Fibroblast of skin of scalp (primary cell): ENCODE measurements around the gene ACAP1.

ENCODE experiments used
- DNase-seq: peaks from one replicate; pipeline ENCODE4 v3.0.0-alpha.2; 2013

The ACAP1 gene

DNA sequence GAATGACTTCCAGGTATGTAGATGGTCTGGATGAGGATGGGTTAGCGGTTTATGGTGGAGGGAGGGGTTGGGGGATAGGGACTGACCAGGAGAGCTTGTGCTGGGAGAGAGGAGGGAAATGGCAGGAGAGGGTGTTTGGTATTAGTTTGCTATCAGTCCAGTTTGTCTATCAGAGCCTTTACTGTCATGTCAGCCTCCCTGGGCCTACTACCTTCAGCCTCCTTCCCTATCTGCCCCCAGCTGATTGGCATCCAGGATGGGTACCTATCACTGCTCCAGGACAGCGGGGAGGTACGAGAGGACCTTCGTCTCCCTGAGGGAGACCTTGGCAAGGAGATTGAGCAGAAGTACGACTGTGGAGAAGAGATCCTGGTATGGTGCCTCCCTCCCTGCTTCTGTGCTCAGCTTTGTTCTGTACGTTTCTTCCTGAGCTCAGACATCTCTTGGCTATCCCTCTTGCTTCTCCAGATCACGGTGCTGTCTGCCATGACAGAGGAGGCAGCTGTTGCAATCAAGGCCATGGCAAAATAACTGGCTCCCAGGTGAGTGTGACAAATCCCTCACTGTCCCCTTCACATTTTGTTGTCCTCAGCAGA is 25.1 kb upstream of the ACAP1 start:
- DNase-seq, result no peak

DNA sequence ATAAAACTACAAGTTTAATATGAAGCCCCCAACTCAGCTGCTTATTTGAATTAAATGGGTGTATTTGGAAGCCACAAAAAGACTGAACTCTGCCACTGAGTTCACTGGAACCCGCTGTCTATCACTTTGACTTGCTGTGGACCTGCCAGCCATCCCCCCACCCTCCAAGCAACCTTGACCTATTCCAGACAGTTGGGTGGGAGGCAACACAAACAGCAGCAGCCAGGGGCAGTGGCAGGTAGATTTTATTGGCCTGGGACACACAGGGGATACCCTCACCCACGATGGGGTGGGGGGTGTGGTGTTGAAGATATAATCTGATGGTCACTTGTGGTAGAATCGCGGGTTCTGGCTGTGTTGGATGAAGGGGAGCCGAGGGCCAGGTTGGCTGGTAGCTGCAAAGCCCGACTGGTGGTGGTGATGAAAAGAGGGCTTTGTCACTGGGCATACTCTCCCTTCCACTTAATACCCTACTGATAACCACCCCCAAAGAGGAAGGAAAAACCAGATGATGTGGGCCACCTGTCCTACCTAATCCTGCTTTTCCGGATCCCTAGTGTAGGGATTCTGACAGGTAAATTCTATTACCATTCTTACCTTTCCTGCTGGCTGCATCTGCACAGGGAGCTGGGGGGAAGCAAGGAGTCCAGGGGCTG is 23.8 kb upstream of the ACAP1 start:
- DNase-seq, result no peak

DNA sequence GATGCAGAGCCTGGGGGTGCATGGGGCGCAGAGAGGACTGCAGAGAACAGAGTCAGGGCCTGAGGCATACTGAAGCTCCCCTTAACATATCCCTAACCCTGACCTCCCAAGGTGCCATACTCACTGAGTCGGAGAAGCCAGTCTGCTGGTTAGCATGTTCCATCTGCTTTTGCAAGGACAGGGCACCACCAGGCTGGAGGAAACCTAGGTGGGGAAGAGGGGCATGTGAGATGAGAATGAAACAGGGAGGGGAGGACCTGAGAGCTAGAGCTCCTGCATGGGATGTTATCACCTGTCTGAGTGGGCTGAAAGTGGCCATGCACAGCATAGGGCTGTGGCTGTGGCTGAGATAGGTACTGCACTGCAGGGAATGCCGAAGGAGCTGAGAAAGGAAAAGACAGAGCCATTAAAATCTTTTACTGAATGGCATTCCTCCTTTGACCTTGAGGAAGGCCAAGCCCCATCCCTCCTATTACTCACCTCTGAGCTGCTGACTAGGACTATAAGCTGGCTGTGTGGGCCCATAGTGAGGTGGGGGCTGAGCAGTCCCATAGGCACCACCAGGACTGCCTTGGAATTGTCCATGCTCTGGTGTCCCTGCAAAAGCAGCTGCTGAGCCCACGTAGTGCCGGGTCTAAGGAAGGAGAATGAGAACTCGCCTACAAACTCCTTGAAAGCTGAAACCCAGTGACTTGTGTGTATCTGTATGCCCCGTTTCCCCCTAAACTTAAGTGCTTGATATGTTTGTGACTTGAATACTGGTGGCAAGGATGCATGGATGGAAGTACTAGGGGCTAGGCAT is 23.0 kb upstream of the ACAP1 start:
- DNase-seq, result no peak

DNA sequence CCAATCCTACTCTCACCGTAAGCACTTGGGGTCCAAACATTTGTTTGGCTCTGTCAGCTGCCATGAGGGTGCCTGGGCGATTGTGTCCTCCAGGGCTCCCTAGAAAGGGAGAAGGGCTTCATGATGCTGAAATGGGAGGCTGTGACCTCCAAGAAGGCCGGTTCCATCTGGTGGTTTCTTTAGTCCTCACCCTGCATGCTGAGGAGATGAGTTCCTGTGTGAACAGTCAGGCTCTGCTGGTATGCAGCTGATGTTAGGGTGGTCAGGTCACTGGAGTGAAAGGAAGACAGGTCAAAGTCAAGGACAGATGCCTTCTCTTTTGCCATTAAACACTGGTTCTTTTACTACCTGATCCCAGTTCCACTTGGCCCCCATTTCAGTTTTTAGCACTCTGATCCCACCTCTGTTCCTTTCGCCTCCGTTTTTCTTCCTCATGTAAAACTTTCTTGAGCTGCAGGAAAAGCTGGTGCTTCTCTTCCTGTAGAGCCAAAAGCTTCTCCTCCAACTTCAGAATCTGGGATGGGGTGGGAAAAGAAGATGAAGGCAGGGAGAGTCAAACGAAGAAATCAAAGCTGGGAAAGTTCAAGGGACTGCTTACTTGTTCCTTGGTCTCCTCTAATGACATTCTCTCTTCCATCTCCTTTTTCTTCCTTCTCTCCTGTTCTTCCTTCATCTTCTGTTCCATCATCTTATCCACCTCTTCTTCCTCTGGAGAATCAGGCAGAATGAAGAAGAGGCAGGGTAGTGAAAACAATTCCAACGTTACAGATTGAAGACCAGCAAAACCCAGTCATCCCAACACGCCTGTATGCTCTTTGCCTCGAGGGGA is 22.2 kb upstream of the ACAP1 start:
- peak; percentile 13 for DNase-seq

DNA sequence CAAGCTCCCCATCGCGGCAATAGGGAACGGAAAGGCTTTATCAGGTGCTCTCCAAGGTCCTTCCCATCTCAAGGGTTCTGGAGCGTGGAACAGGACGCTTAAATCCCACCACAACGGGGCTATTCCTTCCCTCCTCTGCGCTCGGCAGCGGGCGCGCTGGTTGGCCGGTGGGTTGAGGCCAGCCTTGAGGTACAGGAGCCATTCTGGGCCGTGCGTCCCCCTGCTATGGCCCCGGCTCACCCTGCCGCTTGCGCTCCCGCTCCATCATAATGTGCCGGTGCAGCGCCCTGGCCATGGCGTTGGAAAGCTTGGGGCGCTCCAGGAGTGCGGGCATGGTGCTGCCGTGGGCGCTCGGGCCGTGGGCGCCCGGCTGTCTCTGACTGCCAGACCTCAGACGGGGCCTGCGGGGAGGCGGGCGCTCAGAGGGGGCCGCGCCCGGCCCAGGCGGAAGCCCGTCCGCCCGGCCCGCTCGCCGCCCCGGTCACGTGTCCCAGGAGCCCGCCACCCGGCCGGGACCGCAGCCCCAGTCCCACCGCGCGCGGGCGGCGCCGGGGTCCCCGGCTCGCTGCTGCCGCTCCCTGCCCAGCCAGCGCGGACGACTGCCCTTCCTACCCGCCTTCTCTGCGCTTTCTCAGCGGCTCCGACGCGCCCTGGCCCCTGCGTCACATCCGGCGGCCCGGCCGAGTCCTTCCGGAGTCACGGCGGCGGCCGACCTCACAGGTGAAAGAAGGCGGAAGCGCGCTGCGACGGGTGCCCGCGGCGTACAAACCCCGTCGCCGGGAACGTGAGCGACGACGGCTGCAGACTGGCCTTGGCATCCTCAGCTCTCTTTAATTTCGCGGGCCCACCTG is 21.4 kb upstream of the ACAP1 start, which contains the start of gene GPS2:
Gene GPS2 (minus strand): TSS at position 642 of the 851 bp plus-strand sequence. CDS start 308 bp downstream, at position 334.
- DNase-seq, result peak; percentile 77

DNA sequence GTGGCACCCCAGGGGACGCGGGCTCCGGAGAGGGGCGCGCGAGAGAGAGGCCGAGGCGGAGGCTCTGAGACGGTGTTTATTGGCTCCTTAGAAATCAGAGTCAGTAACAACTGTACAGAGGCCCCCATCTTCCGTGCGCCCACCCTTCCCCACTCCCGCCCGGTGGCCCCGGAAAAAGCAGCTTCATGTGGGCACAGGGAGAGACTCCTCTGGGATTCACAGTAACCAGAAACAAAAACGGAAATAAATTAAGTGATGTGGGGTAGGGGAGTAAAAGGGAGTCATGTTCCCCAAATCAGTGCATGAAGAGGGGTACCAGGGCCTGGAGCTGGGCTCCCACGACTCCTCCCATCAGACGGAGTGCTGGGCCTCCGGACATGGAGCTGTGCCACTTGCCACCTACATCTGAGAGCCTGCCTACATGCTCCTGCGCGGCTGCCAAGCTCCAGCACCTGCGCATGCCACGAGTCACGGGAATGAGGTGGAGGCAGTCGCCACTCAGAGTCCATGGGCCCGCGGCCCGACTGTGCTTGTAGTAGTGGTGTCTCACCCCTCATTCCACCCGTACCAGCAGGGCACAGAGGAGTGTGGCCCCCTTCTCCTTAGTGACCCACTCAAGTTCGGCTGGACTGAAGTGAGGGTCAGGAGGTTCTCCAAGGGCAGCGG is 20.6 kb upstream of the ACAP1 start:
- DNase-seq, result no peak

DNA sequence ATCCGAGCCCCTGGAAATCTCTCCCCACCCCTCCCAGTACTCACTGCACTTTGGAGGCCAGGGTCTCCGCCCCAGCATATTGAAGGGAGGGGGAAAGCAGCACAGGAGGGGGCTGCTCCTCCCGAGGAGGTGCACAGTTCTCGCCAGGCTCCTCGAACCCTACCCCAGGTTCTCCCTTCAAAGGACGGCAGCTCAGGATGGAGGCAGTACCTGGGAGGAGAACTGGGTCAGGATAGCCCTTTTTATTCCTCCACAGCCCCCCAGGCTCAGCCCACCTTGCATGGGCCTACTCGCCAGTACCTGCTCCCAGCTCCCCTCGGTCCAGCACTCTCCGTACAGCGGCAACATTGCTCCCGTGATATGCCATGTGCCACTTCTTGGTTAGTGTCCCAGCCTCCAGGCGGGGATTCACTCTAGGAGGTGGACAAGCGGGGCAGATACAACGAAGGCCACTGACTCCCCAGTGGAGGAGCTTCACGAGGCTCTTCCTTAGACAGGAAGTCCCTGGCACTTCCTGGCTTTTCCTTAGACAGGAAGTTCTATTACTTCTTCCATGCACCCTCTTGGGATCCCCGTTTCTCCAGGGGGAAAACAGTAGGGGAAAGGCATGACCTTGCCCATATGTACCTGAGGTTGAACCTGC is 19.0 kb upstream of the ACAP1 start:
- DNase-seq, result no peak

DNA sequence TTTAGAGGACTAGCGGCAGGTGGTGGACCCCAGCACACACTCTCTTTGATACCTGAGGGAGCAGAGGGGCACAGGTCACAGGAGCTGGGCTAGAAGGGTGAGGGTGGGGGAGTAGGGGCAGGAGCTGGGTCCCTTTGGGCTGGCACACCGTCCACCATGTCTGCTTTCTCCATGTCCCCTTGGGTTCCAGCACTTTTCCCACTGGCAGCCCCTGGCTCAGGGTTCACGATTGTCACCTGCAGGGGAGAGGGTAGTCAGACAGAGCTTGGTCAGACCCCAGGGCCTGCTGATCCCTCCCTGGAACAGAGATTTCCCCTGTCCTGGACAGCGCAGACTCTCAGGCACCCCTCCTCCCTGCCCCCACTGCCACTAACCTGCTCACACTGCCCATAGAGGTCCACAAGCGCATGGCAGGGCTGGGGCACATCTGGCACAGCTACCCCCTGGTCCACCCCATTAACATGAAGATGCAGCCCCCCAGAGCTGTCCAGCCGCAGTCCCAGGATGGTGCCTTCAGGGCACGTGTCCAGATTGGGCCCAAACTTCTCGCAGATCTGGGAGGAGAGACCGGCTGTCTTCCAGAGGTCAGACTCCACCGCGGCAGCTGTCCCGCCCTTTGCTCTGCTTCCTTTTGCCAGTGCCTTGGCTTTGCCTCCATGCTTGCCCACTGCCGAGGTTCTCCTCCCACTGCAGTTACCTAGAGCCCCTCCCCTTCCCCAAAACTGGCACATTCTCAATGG is 18.0 kb upstream of the ACAP1 start:
- DNase-seq, result no peak

DNA sequence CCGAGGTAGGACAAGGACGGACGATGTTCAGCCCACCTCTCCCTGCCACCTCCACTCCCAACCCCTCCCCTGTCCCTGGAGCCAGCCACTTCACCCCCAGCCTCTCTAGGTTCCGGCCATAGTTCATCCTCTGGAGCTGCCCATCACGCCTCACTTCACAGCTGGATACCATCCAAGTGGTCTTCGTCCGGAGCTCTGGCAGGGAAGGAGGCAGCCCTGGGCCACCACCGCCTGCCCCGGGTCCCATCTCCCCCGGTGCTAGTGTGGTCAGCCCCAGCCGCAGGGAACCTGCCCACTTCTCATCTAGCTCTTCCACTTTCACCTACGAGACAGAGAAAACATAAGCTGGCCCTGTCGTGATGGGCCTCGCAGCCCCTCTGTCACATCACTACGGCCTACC is 14.9 kb upstream of the ACAP1 start:
- no peak for DNase-seq

DNA sequence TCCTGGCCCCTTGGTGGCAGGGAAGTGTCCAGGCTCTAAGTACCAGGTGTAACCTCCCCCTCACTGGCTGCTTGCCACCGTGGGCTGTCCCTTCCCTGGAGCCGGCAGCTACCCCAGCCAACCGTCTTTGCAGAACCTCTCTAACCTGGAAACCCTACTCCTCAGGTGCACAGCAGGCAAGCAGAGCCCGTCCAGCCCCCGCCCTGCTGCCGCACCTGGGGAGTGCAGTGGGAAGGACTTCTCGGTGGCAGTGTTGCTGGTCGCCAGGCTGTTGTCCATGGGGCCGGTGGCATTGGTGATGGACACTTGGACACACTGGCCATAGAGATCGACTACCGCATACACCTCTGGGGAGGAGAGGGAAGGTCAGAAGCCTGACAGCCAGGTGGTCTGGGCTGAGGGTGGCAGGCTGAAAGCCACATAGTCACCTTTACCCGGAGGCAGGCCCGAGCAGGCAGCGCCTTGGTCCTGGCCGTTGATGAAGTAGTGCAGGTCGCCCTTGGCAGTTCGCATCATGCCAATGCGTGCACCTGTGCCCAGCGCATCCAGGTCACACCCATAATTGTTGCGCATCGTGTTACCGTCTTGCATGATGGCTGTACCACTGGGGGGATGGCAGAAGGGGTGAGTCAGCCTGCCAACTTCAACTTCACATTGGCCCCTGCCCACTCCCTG is 13.7 kb upstream of the ACAP1 start:
- DNase-seq, result no peak

DNA sequence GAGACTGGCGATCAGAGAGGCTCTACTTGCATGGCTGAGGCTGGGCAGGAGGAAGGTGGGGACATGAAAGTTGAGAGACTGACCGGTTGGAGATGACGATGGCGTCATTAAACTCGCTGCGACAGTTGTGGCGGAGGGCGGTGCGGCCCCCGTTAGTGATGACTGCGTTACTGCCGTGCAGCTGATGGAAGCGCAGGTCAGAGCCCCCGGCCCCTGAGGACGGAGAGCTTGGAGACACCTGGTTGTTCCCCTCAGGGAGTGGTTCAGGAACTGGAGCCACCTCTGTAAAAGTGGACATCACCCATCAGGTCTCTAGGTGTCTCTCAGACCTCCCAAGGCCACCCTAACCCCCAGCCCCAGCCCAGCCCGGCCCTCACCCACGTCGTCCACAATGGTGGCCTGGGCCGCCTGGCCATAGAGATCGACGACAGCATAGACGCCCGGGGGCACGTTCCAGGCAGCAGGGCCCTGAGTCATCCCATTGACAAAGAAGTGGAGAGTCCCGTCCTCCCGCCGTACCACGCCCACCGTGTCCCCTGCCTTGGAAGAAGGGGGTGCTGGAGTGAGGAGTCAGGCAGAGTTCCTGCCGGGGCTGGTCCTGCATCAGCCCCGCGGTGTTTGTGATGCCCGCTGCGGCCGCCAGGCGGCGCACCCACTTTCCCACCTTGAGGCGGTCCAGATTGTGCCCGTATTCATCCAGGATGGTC is 12.4 kb upstream of the ACAP1 start:
- DNase-seq, result no peak

DNA sequence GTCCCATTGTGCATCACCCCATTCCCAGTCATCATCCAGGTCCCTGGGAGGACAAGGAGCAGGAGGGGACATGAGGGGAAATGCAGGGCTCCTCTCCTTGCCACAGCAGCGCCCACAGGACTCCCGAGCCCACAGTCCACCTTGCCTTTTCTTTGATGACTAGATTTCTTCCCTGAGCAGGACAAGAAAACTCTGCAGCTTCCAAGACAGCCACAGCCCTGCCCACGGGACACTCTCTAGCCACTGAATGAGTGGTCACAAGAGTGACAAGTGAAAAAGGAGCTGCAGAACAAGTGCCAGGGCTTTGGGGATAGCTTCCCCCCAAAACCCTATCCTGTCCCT is 11.9 kb upstream of the ACAP1 start:
- no peak for DNase-seq

DNA sequence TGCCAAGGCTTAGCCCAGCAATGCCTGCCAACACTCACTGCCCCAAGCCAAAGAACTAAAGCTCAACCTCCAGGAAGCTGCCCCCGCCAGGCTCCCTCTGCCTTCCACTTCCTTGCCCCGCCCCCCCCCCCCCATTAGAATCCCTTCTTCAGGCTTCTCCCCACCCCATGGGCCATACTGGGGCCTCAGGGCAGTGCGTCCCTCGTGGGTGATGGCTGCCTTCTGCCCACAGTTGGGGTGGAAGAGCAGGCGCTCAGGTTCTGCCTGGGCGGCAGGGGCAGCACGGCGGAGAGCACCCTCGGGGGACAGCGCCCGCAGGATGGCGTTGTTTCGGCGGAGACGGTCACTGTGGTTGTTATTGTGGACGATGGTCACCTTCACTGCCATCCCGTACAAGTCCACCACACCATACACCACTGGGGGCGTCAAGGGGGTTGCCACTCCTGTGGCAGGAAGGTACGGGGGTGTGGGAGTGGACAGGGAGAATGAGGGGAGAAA is 11.2 kb upstream of the ACAP1 start:
- DNase-seq, result no peak

DNA sequence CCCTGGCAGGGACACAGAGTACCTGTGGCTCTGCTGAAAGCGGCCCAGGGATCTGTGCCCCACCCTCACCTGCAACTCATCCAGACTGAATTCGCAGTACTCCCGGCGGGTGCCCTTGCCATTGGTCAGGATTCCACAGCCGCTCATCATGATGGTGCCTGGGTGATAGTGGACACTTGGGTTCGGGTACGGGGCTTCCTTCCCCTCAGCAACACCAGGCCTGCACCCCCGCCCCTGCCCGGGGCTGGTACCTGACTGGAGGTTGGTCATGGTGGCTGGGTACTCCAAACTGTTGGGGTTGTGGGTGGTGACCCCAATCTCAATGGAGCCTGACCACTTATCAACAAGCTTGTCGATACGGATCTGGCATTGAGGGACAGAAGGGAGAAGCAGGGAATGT is 10.1 kb upstream of the ACAP1 start:
- DNase-seq, result no peak

DNA sequence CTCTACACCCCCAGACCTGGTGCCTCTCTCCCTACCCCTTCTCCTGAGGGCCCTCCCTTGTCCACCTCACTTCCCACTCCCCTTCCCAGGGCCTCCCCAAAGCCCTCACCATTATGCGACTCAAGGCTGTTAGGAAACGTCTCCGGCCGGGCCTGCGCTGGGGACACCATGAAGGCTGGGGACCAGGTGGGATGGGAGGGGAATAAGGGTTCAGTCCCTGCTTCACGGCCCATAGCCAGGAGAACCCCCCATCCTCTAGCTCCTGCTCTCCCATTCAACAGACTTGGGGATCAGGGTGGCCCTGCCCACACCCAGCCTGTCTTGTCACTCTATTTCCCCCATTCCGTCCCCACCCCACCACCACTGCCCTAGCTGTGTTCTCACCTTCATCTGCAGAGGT is 9.3 kb upstream of the ACAP1 start:
- no peak for DNase-seq

DNA sequence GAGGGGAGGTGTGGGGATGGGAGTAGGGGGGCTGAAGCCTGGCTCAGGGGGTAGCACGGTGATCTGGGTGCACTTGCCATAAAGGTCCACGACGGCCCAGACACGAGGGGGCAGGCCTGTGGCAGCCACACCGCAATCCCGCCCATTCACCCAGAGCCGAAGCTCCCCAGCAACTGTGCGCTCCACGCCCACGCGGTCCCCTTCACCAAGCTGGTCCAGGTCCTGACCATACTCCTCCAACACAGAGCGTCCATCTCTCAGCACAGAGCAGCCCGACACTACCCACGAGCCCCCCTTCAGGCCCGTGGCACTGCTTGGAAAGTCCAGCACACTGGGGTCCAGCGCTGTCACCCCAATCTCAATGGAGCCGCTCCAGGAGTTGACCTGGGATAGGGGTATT is 8.8 kb upstream of the ACAP1 start:
- DNase-seq, result no peak

DNA sequence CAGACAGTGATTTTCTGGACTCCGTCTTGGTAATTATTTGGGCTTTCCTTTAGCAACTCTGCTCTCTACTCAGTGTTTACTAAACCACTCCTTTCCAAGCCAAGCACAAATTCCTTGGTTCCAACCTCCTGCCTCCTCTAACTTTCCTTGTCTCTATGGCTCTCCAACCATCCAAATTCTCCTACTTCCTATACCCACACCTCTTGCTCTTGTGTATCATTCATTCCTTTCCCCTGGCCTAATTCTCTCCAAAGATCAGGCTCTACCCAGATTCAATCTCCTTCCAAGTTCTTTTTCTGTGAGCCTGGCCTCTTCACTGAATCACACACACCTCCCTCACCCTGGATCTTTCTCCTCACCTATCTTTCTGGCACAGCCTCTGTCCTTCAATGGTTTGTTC is 8.3 kb upstream of the ACAP1 start:
- no peak for DNase-seq

DNA sequence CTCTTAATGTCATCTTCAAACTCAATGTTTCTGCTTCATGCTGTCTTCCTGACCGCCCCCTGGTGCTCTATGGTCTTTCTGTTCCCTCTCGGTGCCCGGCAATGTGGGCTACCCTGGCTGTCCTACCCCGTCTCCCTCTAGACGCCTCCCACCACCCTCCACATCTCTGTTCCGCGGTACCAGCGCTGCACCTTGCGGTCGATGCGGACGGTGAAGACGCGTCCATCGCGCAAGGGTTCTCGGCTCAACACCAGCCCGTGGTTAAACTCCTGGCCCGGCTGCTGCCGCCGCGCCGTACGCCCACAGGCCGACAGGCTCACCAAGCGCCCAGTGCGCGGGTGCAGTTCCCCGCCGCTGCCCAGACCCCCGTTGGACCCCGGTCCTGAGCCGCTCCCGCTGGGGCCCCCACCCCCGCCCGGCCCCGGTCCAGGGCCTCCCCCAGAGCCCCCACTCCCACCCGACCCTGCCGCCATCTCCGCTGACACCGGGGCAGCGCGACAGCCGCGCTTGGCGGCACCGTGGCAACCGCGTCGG is 7.4 kb upstream of the ACAP1 start, which contains the start of gene NEURL4:
Gene NEURL4 (minus strand): TSS at position 496 of the 534 bp plus-strand sequence. CDS start 23 bp downstream, at position 473.
- DNase-seq, result no peak
